Fibroblast of skin of right biceps (primary cell): ENCODE results near the gene ZCCHC13.
"Not testable (repeated sequence)": the region's sequence is repeated elsewhere in the genome, so short reads cannot be mapped to it uniquely, and the experiment has no call there.

ENCODE experiments used
- DNase-seq: peaks from one replicate; pipeline ENCODE4 v3.0.0-alpha.2; 2013

The ZCCHC13 gene

GRCh38 chrX:74304016-74304415, at the start of gene ZCCHC13:
Gene ZCCHC13, plus strand, starts transcription at chrX:74304180. Its CDS starts 87 bp downstream, at chrX:74304267.
- no peak for DNase-seq

GRCh38 chrX:74258111-74258510, 45.9 kb upstream of the ZCCHC13 start:
- not testable (repeated sequence) for DNase-seq

GRCh38 chrX:74259885-74260491, 44.0 kb upstream of the ZCCHC13 start:
- DNase-seq, result no peak

- no peak for DNase-seq
Observed at GRCh38 chrX:74262452-74263209, 41.3 kb upstream of the ZCCHC13 start.

- no peak for DNase-seq
Observed at GRCh38 chrX:74270393-74270792, 33.6 kb upstream of the ZCCHC13 start.

GRCh38 chrX:74272230-74272629, 31.8 kb upstream of the ZCCHC13 start:
- no peak for DNase-seq

GRCh38 chrX:74274516-74274915, 29.5 kb upstream of the ZCCHC13 start:
- DNase-seq, result no peak

- DNase-seq, result no peak
Observed at GRCh38 chrX:74277320-74277719, 26.7 kb upstream of the ZCCHC13 start.

- no peak for DNase-seq
Observed at GRCh38 chrX:74277846-74278245, 26.1 kb upstream of the ZCCHC13 start.

GRCh38 chrX:74280759-74281158, 23.2 kb upstream of the ZCCHC13 start:
- no peak for DNase-seq

GRCh38 chrX:74284391-74284952, 19.5 kb upstream of the ZCCHC13 start:
- no peak for DNase-seq

- peak; percentile 34 for DNase-seq
Observed at GRCh38 chrX:74286950-74287740, 16.8 kb upstream of the ZCCHC13 start.

GRCh38 chrX:74291577-74291963, 12.4 kb upstream of the ZCCHC13 start:
- no peak for DNase-seq

- DNase-seq, result peak; percentile 89
Observed at GRCh38 chrX:74291964-74292807, 11.8 kb upstream of the ZCCHC13 start.

GRCh38 chrX:74292808-74293123, 11.2 kb upstream of the ZCCHC13 start:
- no peak for DNase-seq

- DNase-seq, result peak; percentile 67
Observed at GRCh38 chrX:74293343-74293946, 10.5 kb upstream of the ZCCHC13 start.

GRCh38 chrX:74295101-74295500, 8.9 kb upstream of the ZCCHC13 start:
- no peak for DNase-seq

- no peak for DNase-seq
Observed at GRCh38 chrX:74297766-74298165, 6.2 kb upstream of the ZCCHC13 start.

- DNase-seq, result no peak
Observed at GRCh38 chrX:74300869-74301268, 3.1 kb upstream of the ZCCHC13 start.

GRCh38 chrX:74318672-74319071, 14.7 kb downstream of the ZCCHC13 start:
- no peak for DNase-seq

- DNase-seq, result not testable (repeated sequence)
Observed at GRCh38 chrX:74319321-74319720, 15.3 kb downstream of the ZCCHC13 start.

GRCh38 chrX:74321191-74321590, 17.2 kb downstream of the ZCCHC13 start:
- no peak for DNase-seq
